DMS 273 treated with DMSO at 0.1 percent for 48 hours (cell line): ENCODE measurements around the gene LIN7C.

ENCODE experiments used
- DNase-seq: peaks from one replicate; lab custom pipeline; 2025; lab: John Stamatoyannopoulos, UW

The LIN7C gene

DNA sequence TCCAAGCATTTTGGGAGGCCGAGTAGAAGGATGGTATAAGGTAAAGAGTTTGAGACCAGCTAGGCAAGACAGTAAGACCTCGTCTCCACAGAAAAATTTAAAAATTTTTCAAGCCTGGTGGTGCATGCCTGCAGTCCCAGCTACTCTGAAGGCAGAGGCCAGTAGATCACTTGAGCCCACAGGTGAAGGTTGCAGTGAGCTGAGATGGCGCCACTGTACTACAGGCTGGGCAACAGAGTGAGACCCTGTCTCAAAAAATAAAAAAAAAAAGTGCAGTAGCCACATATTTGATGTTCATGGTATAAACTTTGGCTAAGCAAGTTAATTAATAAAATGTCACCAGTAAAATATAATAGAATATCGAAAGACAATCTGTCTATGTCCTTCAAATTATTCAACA, 60.9 kb downstream of the LIN7C start:
- DNase-seq, result no peak

DNA sequence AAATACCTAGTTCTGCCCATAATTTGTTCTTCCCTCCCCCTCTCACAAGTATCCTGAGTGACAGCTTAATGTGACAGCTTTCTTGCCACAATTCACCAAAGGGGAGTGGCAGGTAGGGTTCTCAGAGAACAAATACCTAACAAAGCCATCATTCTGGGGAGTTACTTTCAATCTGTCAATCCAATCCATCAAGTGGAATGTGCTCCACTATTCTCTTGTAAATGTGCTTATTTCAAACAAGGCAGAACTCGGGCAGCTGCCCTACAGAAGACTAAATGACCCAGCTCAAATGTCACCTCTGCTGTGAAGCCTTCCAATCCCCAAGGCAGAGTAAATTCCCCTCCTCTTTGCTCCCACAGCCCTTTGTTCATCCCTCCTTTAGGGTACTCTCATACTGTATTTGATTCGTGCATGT, 61.8 kb downstream of the LIN7C start:
- DNase-seq, result no peak
